ACHN (cell line): ENCODE measurements around the gene TIAM1.

Experiments used
- DNase-seq: peaks from one replicate; pipeline ENCODE4 v3.0.0-alpha.2; 2015
- in situ Hi-C: cut with HindIII; loops from 2 replicates; pipeline ENCODE4 v1.10.0; 2017; ENCODE audit warnings: low sequenced_read_pairs, low pct_ligation_motif_present, low pct_unique_long_range_greater_than_20kb

TIAM1 gene

GRCh38 chr21:31343680-31344480, at the start of gene TIAM1:
Gene TIAM1, minus strand, starts transcription at chr21:31344261. Its CDS starts 77,289 bp downstream, at chr21:31266972.
- in situ Hi-C loops, result no loop called here
- DNase-seq, result peak; percentile 82

GRCh38 chr21:31387560-31388186, 43.6 kb upstream of the TIAM1 start:
- DNase-seq, result no peak
- in situ Hi-C loops, result no loop called here

GRCh38 chr21:31386006-31386405, 41.9 kb upstream of the TIAM1 start:
- in situ Hi-C loops, result no loop called here
- no peak for DNase-seq

GRCh38 chr21:31383770-31384169, 39.7 kb upstream of the TIAM1 start:
- DNase-seq, result no peak
- in situ Hi-C loops, result no loop called here

GRCh38 chr21:31382060-31382459, 38.0 kb upstream of the TIAM1 start:
- in situ Hi-C loops, result no loop called here
- DNase-seq, result no peak

- in situ Hi-C loops, result no loop called here
- DNase-seq, result no peak
Measured at GRCh38 chr21:31376301-31376700, 32.2 kb upstream of the TIAM1 start.

GRCh38 chr21:31374395-31374794, 30.3 kb upstream of the TIAM1 start:
- in situ Hi-C loops, result no loop called here
- no peak for DNase-seq

GRCh38 chr21:31372471-31372765, 28.4 kb upstream of the TIAM1 start:
- in situ Hi-C loops, result no loop called here
- no peak for DNase-seq

GRCh38 chr21:31371715-31372470, 27.8 kb upstream of the TIAM1 start:
- in situ Hi-C loops, result no loop called here

GRCh38 chr21:31370893-31371544, 27.0 kb upstream of the TIAM1 start:
- in situ Hi-C loops, result no loop called here

More at GRCh38 chr21:31371715-31372470, 27.8 kb upstream of the TIAM1 start:
- no peak for DNase-seq

GRCh38 chr21:31370281-31370892, 26.3 kb upstream of the TIAM1 start:
- in situ Hi-C loops, result no loop called here
- DNase-seq, result no peak

More at GRCh38 chr21:31370893-31371544, 27.0 kb upstream of the TIAM1 start:
- DNase-seq, result no peak

GRCh38 chr21:31368361-31368760, 24.3 kb upstream of the TIAM1 start:
- DNase-seq, result no peak
- in situ Hi-C loops, result no loop called here

- no peak for DNase-seq
- in situ Hi-C loops, result no loop called here
Measured at GRCh38 chr21:31367801-31368200, 23.7 kb upstream of the TIAM1 start.

- DNase-seq, result peak; percentile 74
Measured at GRCh38 chr21:31366825-31367224, 22.8 kb upstream of the TIAM1 start.

GRCh38 chr21:31364253-31364945, 20.3 kb upstream of the TIAM1 start:
- in situ Hi-C loops, result no loop called here
- DNase-seq, result no peak

More at GRCh38 chr21:31366825-31367224, 22.8 kb upstream of the TIAM1 start:
- in situ Hi-C loops, result no loop called here

GRCh38 chr21:31363720-31364119, 19.7 kb upstream of the TIAM1 start:
- in situ Hi-C loops, result no loop called here

GRCh38 chr21:31360717-31361116, 16.7 kb upstream of the TIAM1 start:
- DNase-seq, result no peak
- in situ Hi-C loops, result no loop called here

More at GRCh38 chr21:31363720-31364119, 19.7 kb upstream of the TIAM1 start:
- DNase-seq, result no peak

GRCh38 chr21:31358158-31358557, 14.1 kb upstream of the TIAM1 start:
- in situ Hi-C loops, result no loop called here
- DNase-seq, result no peak
